Measurements from ENCODE around the gene AURKB.
"Not testable (repeated sequence)": the region's sequence is repeated elsewhere in the genome, so short reads cannot be mapped to it uniquely, and the experiment has no call there.

AURKB gene

GRCh38 chr17:8187517-8188262, 22.7 kb downstream of the AURKB start:
- DNase-seq = no peak

GRCh38 chr17:8186787-8187516, 23.4 kb downstream of the AURKB start:
- no peak for DNase-seq

- DNase-seq = no peak
These were observed 24.0 kb downstream of the AURKB start for GRCh38 chr17:8186446-8186786.

GRCh38 chr17:8185582-8186445, 24.6 kb downstream of the AURKB start:
- no peak for DNase-seq

- no peak for DNase-seq
These were observed 33.2 kb downstream of the AURKB start for GRCh38 chr17:8176998-8177731.

GRCh38 chr17:8176197-8176940, 34.0 kb downstream of the AURKB start, which contains the start of gene TMEM107:
Gene TMEM107, minus strand, starts transcription at chr17:8176380. Its CDS starts 94 bp downstream, at chr17:8176286.
- no peak for DNase-seq

- no peak for DNase-seq
These were observed 34.6 kb downstream of the AURKB start for GRCh38 chr17:8175795-8176196.

GRCh38 chr17:8173871-8174322, 36.5 kb downstream of the AURKB start:
- no peak for DNase-seq

GRCh38 chr17:8173056-8173870, 37.1 kb downstream of the AURKB start:
- DNase-seq = no peak

GRCh38 chr17:8170186-8170585, 40.2 kb downstream of the AURKB start:
- not testable (repeated sequence) for DNase-seq

- no peak for DNase-seq
These were observed 42.8 kb downstream of the AURKB start for GRCh38 chr17:8167526-8167925.

GRCh38 chr17:8166731-8167130, 43.6 kb downstream of the AURKB start:
- no peak for DNase-seq

GRCh38 chr17:8164815-8165131, 45.6 kb downstream of the AURKB start:
- no peak for DNase-seq

GRCh38 chr17:8163978-8164814, 46.2 kb downstream of the AURKB start:
- DNase-seq = no peak

GRCh38 chr17:8162997-8163977, 47.1 kb downstream of the AURKB start:
- DNase-seq = no peak

GRCh38 chr17:8162233-8162996, 48.0 kb downstream of the AURKB start, which contains the start of gene VAMP2:
Gene VAMP2, minus strand, starts transcription at chr17:8162948. Its CDS starts 69 bp downstream, at chr17:8162879.
- DNase-seq = no peak

- DNase-seq = no peak
These were observed 48.8 kb downstream of the AURKB start for GRCh38 chr17:8161289-8162232.

All from cortex of kidney (tissue), 1 donor.